HG03135 (cell line): Measurements from ENCODE around the gene RORB.
A peak's percentile ranks its signal among the peaks of the same experiment; 100 is the strongest.

Experiments
- ATAC-seq: cut with Tn5 transposase; IDR thresholded peaks from one replicate; pipeline ENCODE4 v1.9.1; 2021; ENCODE audit warnings: mild to moderate bottlenecking, moderate library complexity; ENCODE audit not compliant: unreplicated experiment

The RORB gene

GRCh38 chr9:74496819-74497747, at the start of gene RORB:
RORB (plus strand) TSS chr9:74497335; CDS start chr9:74497977, 642 bp downstream.
- ATAC-seq: peak; percentile 67

GRCh38 chr9:74447451-74448193, 49.5 kb upstream of the RORB start:
- ATAC-seq: no peak

GRCh38 chr9:74449060-74449459, 48.1 kb upstream of the RORB start:
- no peak for ATAC-seq

- ATAC-seq: no peak
Observed at GRCh38 chr9:74458832-74459231, 38.3 kb upstream of the RORB start.

- no peak for ATAC-seq
Observed at GRCh38 chr9:74463825-74464224, 33.3 kb upstream of the RORB start.

- no peak for ATAC-seq
Observed at GRCh38 chr9:74478606-74479005, 18.5 kb upstream of the RORB start.

- no peak for ATAC-seq
Observed at GRCh38 chr9:74479711-74480110, 17.4 kb upstream of the RORB start.

GRCh38 chr9:74487395-74487794, 9.7 kb upstream of the RORB start:
- ATAC-seq: no peak

- ATAC-seq: no peak
Observed at GRCh38 chr9:74493512-74493911, 3.6 kb upstream of the RORB start.

- ATAC-seq: no peak
Observed at GRCh38 chr9:74494490-74494889, 2.6 kb upstream of the RORB start.

- ATAC-seq: peak; percentile 8
Observed at GRCh38 chr9:74496406-74496805, 729 bp upstream of the RORB start.

GRCh38 chr9:74497748-74498620, 849 bp downstream of the RORB start:
- no peak for ATAC-seq

GRCh38 chr9:74498621-74499095, 1.5 kb downstream of the RORB start:
- ATAC-seq: no peak

- ATAC-seq: no peak
Observed at GRCh38 chr9:74499111-74499601, 2.0 kb downstream of the RORB start.

- no peak for ATAC-seq
Observed at GRCh38 chr9:74499770-74500583, 2.8 kb downstream of the RORB start.

GRCh38 chr9:74500584-74500924, 3.4 kb downstream of the RORB start:
- no peak for ATAC-seq

- no peak for ATAC-seq
Observed at GRCh38 chr9:74501570-74501969, 4.4 kb downstream of the RORB start.

GRCh38 chr9:74503219-74503618, 6.1 kb downstream of the RORB start:
- no peak for ATAC-seq

GRCh38 chr9:74503666-74504065, 6.5 kb downstream of the RORB start:
- no peak for ATAC-seq

GRCh38 chr9:74511333-74511732, 14.2 kb downstream of the RORB start:
- ATAC-seq: no peak
